Measurements from ENCODE around the gene CANT1. TPM values are rescaled to one million over a fixed set of nuclear protein-coding genes. Genes with fewer than 3 reads are reported as not detected.

The CANT1 gene
- total RNA-seq, 1 experiment from 2014 or later: 97.1 TPM

DNA sequence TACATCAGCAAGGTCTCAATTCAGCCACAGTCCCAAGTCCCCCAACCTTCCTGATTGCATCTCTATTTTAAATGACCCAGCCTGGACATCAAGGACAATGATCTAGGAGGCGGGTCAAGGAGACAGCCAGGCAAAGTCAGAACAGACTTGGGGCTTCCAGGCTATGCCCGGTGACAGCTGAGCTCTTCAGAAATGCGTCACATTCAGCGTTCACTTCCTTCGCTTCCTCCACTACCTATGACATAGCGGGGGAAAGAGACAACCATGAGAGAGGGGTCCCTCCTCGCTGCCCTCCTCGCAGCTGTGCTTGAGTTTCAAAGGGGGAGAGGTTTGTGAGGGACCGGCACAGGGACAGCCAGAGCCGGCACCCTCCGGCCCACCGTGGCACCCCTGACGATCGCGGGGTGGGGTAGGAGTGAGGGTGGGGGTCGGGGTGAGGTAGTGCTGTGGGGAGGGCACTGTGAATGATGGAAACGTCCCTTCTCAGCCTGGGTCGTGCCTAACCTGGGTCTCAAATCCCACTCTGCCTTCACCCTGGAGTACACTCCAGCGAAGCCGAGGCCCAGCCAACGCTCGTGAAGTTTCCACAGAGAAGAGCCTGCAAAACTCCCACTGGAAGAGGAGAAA is 17.5 kb downstream of the CANT1 start:
- no TSS peak for BruUV-seq (replicated peaks)
- H3K27me3 ChIP-seq (ENCODE audit: insufficient read depth, low read length): no peaks in the 10 kb centered on the region
- TF ChIP-seq, protein P1, sequence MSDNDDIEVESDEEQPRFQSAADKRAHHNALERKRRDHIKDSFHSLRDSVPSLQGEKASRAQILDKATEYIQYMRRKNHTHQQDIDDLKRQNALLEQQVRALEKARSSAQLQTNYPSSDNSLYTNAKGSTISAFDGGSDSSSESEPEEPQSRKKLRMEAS (IDR thresholded peaks at IDR 0.05): no peak
- TF ChIP-seq EZH2 (IDR thresholded peaks at IDR 0.05) (no peak), EGR1 (IDR thresholded peaks at IDR 0.05; ENCODE audit: low read depth) (no peak), CBX3 (IDR thresholded peaks at IDR 0.05; ENCODE audit: low read depth) (no peak), RAD21 (IDR thresholded peaks at IDR 0.05; ENCODE audit: low read depth) (no peak), JUND (IDR thresholded peaks at IDR 0.05) (no peak), CEBPB (IDR thresholded peaks at IDR 0.05; ENCODE audit: low read depth) (no peak)
- TF ChIP-seq, protein P2, sequence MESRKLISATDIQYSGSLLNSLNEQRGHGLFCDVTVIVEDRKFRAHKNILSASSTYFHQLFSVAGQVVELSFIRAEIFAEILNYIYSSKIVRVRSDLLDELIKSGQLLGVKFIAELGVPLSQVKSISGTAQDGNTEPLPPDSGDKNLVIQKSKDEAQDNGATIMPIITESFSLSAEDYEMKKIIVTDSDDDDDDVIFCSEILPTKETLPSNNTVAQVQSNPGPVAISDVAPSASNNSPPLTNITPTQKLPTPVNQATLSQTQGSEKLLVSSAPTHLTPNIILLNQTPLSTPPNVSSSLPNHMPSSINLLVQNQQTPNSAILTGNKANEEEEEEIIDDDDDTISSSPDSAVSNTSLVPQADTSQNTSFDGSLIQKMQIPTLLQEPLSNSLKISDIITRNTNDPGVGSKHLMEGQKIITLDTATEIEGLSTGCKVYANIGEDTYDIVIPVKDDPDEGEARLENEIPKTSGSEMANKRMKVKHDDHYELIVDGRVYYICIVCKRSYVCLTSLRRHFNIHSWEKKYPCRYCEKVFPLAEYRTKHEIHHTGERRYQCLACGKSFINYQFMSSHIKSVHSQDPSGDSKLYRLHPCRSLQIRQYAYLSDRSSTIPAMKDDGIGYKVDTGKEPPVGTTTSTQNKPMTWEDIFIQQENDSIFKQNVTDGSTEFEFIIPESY (IDR thresholded peaks at IDR 0.05; ENCODE audit: extremely low read depth, insufficient replicate concordance, low read length): no peak
- ChIA-PET POLR2A (no interaction called here), RAD21 (ENCODE audit: low non-redundant PET in 1 of 2, low total read pairs in 2 of 2, uncharacterized antibody in 2 of 2, unreplicated experiment in 2 of 2) (no interaction called here), CTCF (no interaction called here)
- no peak overlapping the region for H3K27ac ChIP-seq (ENCODE audit: low read depth, low read length)
- no peak overlapping the region for H3K9ac ChIP-seq (ENCODE audit: low read length)
- no peaks in the 10 kb centered on the region for H3K9me2 ChIP-seq (ENCODE audit: insufficient read depth)
- H3K79me2 ChIP-seq (ENCODE audit: insufficient read depth, low read length): peaks cover 36% of the 10 kb centered on the region
- intact Hi-C loops (cut with micrococcal nuclease): no loop called here
- H3K4me1 ChIP-seq (ENCODE audit: control insufficient read depth in 1 of 2, insufficient read depth in 2 of 2, low read length in 2 of 2): peaks cover 7 to 17% of the 10 kb centered on the region in 2 experiments
- H3K4me2 ChIP-seq (ENCODE audit: low read length): no peak overlapping the region
- peaks cover 39 to 66% of the 10 kb centered on the region in 2 experiments; a peak in 3 of 4 replicates for H3K36me3 ChIP-seq (ENCODE audit: control insufficient read depth in 1 of 2, insufficient read depth in 2 of 2, low read length in 2 of 2)
- no peaks in the 10 kb centered on the region for H3K9me3 ChIP-seq (ENCODE audit: control insufficient read depth in 1 of 2, insufficient read depth in 1 of 2, low read depth in 1 of 2, low read length in 2 of 2)
- H2AFZ ChIP-seq (ENCODE audit: low read depth, low read length, poor library complexity, severe bottlenecking): no peak overlapping the region
- ATAC-seq: no peak
- H3K4me3 ChIP-seq (replicated peaks in 1 of 2; ENCODE audit: low read depth in 1 of 2, low read length in 2 of 2): no peak overlapping the region
- no peak for DNase-seq (ENCODE audit: low read depth, low spot score)
- no peaks in the 10 kb centered on the region; the same call in 1 of the 2 replicates for H4K20me1 ChIP-seq (ENCODE audit: insufficient read depth)

Data from HCT116 (cell line).